Ascending aorta (tissue), 2 donors: ENCODE data around the gene ARID2. TPM values are rescaled to one million over a fixed set of nuclear protein-coding genes. Genes with fewer than 3 reads are reported as not detected.

ENCODE experiments used
- DNase-seq, 2 donors: peaks; one replicate each; pipeline ENCODE4 v3.0.0-alpha.2; 2019; ENCODE audit warnings: low spot score in 2 of 2
- H3K27ac ChIP-seq, 2 donors: fragments of 200-600 bp; sonication (generic); one replicate each; pipeline ENCODE4 v1.5.1; 2016 to 2017; ENCODE audit warnings: mild to moderate bottlenecking in 1 of 2
- H3K27me3 ChIP-seq: fragments of 200-600 bp; sonication (generic); one replicate; pipeline ENCODE4 v1.5.1; 2017
- H3K36me3 ChIP-seq, 2 donors: fragments of 200-600 bp; sonication (generic); one replicate each; pipeline ENCODE4 v1.5.1; 2016
- H3K4me1 ChIP-seq, 2 donors: fragments of 200-600 bp; sonication (generic); one replicate each; pipeline ENCODE4 v1.5.1; 2016 to 2017; ENCODE audit warnings: mild to moderate bottlenecking in 1 of 2
- H3K4me3 ChIP-seq, 2 donors: fragments of 200-600 bp; sonication (generic); one replicate each; pipeline ENCODE4 v1.5.1; 2016 to 2017; ENCODE audit warnings: mild to moderate bottlenecking in 1 of 2
- H3K9me3 ChIP-seq, 2 donors: fragments of 200-600 bp; sonication (generic); one replicate each; pipeline ENCODE4 v1.5.1; 2016
- CTCF ChIP-seq, 3 experiments: fragments of 200-600 bp in 2 of 3; fragments of 450-650 bp in 1 of 3; sonication (generic) in 2 of 3; IDR thresholded peaks; one replicate each; pipeline ENCODE4 v1.5.1; 2016 to 2019; ENCODE audit warnings: antibody characterized with exemption in 3 of 3, mild to moderate bottlenecking in 1 of 3, moderate library complexity in 1 of 3
- intact Hi-C: fragments of 100-400 bp; cut with DNase I; formaldehyde crosslinking; loops from one replicate; pipeline ENCODE4 v1.15.1; 2023
- total RNA-seq: library from RNA; depleted of rRNA; stranded (reverse); fragments of >200 nt; gene quantifications from one replicate; pipeline ENCODE4 v1.1.0, GENCODE V29; 2016

Gene ARID2
- total RNA-seq, 1 donor from 2014 or later = 18.4 TPM

DNA sequence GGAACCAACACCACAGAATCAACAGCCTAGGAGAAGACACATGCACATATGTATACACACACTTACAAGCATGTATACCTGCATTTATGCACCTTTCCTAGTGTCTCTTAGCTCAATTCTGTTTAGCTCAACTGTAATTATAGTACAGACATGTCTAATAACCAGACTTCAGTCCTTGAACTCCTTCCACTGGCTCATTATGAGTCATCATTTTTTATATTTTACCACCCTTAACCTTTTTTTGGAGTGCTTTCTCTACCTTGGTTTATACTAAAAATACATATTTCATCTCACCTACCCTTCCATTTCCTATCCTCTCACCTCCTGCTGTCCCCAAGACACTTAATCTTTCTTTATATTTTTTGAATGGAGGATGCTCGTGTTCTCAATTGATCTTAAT, 110.4 kb downstream of the ARID2 start:
- no peak for TF ChIP-seq CTCF (IDR thresholded peaks at IDR 0.05)
- no peaks in the 10 kb centered on the region for H3K27me3 ChIP-seq
- H3K36me3 ChIP-seq = peaks cover 31 to 42% of the 10 kb centered on the region in 2 donors
- no peak overlapping the region for H3K4me3 ChIP-seq
- no peak for DNase-seq
- no peak overlapping the region for H3K27ac ChIP-seq
- H3K9me3 ChIP-seq = no peaks in the 10 kb centered on the region
- H3K4me1 ChIP-seq = no peaks in the 10 kb centered on the region
- intact Hi-C loops = no loop called here

DNA sequence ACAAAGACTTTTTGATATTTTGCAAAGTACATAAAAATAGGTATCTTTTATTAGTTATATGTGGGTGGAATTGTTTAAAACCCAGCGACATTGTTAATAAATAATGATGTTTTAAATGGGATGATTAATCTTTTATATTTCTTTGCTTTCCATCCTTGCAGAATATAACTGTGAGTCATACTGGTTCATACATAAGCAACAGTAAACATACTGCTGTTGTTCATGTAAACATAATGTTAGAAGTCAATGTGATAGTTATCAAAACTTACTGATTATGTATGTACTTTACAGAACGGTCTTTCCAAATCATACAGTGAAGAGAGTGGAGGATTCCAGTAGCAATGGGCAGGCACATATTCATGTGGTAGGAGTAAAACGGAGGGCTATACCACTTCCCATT, 119.8 kb downstream of the ARID2 start:
- Histone ChIP-seq H3K9me3 (no peaks in the 10 kb centered on the region), H3K4me3 (no peak overlapping the region), H3K27ac (no peak overlapping the region), H3K36me3 (peaks cover 33 to 40% of the 10 kb centered on the region in 2 donors), H3K27me3 (no peaks in the 10 kb centered on the region), H3K4me1 (no peaks in the 10 kb centered on the region)
- no peak for TF ChIP-seq CTCF (IDR thresholded peaks at IDR 0.05)
- intact Hi-C loops = no loop called here
- DNase-seq = no peak

- no peak for DNase-seq
- Histone ChIP-seq H3K4me1 (no peaks in the 10 kb centered on the region), H3K27ac (no peak overlapping the region), H3K36me3 (peaks cover 32 to 40% of the 10 kb centered on the region in 2 donors), H3K27me3 (no peaks in the 10 kb centered on the region), H3K9me3 (no peaks in the 10 kb centered on the region), H3K4me3 (no peak overlapping the region)
- no peak for TF ChIP-seq CTCF (IDR thresholded peaks at IDR 0.05)
- intact Hi-C loops = no loop called here
These were observed 120.8 kb downstream of the ARID2 start for GRCh38 chr12:45850302-45850701.

DNA sequence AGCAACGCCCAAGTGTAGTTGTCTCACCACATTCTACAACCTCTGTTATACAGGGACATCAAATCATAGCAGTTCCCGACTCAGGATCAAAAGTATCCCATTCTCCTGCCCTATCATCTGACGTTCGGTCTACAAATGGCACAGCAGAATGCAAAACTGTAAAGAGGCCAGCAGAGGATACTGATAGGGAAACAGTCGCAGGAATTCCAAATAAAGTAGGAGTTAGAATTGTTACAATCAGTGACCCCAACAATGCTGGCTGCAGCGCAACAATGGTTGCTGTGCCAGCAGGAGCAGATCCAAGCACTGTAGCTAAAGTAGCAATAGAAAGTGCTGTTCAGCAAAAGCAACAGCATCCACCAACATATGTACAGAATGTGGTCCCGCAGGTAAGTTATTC, 123.0 kb downstream of the ARID2 start:
- intact Hi-C loops = no loop called here
- H3K4me3 ChIP-seq = no peak overlapping the region
- no peak for DNase-seq
- H3K36me3 ChIP-seq = peaks cover 28 to 40% of the 10 kb centered on the region in 2 donors
- no peaks in the 10 kb centered on the region for H3K9me3 ChIP-seq
- no peaks in the 10 kb centered on the region for H3K4me1 ChIP-seq
- H3K27ac ChIP-seq = no peak overlapping the region
- no peaks in the 10 kb centered on the region for H3K27me3 ChIP-seq
- no peak for TF ChIP-seq CTCF (IDR thresholded peaks at IDR 0.05)

- Histone ChIP-seq H3K9me3 (no peaks in the 10 kb centered on the region), H3K4me1 (no peaks in the 10 kb centered on the region), H3K27me3 (no peaks in the 10 kb centered on the region), H3K27ac (no peak overlapping the region), H3K36me3 (peaks cover 28 to 40% of the 10 kb centered on the region in 2 donors), H3K4me3 (no peak overlapping the region)
- intact Hi-C loops = no loop called here
- no peak for TF ChIP-seq CTCF (IDR thresholded peaks at IDR 0.05)
- no peak for DNase-seq
These were observed 124.0 kb downstream of the ARID2 start for GRCh38 chr12:45853550-45853949.

DNA sequence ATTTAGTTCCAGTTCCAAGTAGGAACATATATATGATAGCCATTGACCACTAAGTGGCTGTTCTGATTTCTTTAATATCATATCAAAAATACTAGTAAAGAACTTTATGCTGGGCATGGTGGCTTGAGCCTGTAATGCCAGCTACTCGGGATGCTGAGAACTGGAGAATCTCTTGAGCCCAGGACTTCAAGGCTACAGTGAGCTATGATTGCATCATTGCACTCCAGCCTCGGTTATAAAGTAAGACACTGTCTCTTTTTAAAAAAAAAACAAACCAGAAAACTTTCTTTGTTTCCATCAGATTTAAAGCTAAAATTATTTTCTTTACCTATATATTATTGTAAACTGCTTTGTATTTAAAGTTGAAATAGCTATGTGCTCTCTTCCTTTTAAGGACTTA, 133.8 kb downstream of the ARID2 start:
- H3K27ac ChIP-seq = no peak overlapping the region

More for the DNA sequence above, 133.8 kb downstream of the ARID2 start:
- no peak for TF ChIP-seq CTCF (IDR thresholded peaks at IDR 0.05)
- Histone ChIP-seq H3K4me1 (no peaks in the 10 kb centered on the region), H3K9me3 (no peaks in the 10 kb centered on the region), H3K4me3 (no peak overlapping the region), H3K27me3 (no peaks in the 10 kb centered on the region), H3K36me3 (peaks cover 0 to 3% of the 10 kb centered on the region in 2 donors)
- DNase-seq = no peak
- intact Hi-C loops = no loop called here
